ENCODE data around the gene RPL34.
"Not testable (repeated sequence)": the region's sequence is repeated elsewhere in the genome, so short reads cannot be mapped to it uniquely, and the experiment has no call there.

RPL34 gene

GRCh38 chr4:108620101-108620932 is at the start of gene RPL34:
Gene RPL34 (plus strand): TSS chr4:108620576. CDS start chr4:108621960, 1,384 bp downstream.
- peak; percentile 99 to 100 for DNase-seq

GRCh38 chr4:108570993-108571569 is 49.3 kb upstream of the RPL34 start:
- no peak for DNase-seq

GRCh38 chr4:108574402-108574801 is 46.0 kb upstream of the RPL34 start:
- DNase-seq, result no peak

GRCh38 chr4:108581083-108581482 is 39.3 kb upstream of the RPL34 start:
- no peak for DNase-seq

- no peak for DNase-seq
Measured at GRCh38 chr4:108586778-108587177, 33.6 kb upstream of the RPL34 start.

GRCh38 chr4:108588878-108589277 is 31.5 kb upstream of the RPL34 start:
- no peak for DNase-seq

- DNase-seq, result no peak
Measured at GRCh38 chr4:108589961-108590360, 30.4 kb upstream of the RPL34 start.

- DNase-seq, result no peak
Measured at GRCh38 chr4:108590776-108591175, 29.6 kb upstream of the RPL34 start.

- no peak for DNase-seq
Measured at GRCh38 chr4:108592674-108592986, 27.7 kb upstream of the RPL34 start.

- DNase-seq, result not testable (repeated sequence)
Measured at GRCh38 chr4:108594296-108594695, 26.1 kb upstream of the RPL34 start.

- peak; percentile 43 to 71 for DNase-seq
Measured at GRCh38 chr4:108596344-108596743, 24.0 kb upstream of the RPL34 start.

- DNase-seq, result no peak
Measured at GRCh38 chr4:108601106-108601505, 19.3 kb upstream of the RPL34 start.

GRCh38 chr4:108601532-108601931 is 18.8 kb upstream of the RPL34 start:
- no peak for DNase-seq

GRCh38 chr4:108602163-108602562 is 18.2 kb upstream of the RPL34 start:
- no peak for DNase-seq

GRCh38 chr4:108607079-108607815 is 13.1 kb upstream of the RPL34 start:
- DNase-seq, result no peak

GRCh38 chr4:108611365-108611764 is 9.0 kb upstream of the RPL34 start:
- DNase-seq, result no peak

- no peak for DNase-seq
Measured at GRCh38 chr4:108612365-108612764, 8.0 kb upstream of the RPL34 start.

- DNase-seq, result no peak
Measured at GRCh38 chr4:108619372-108620100, 840 bp upstream of the RPL34 start.

GRCh38 chr4:108620933-108621905 is 843 bp downstream of the RPL34 start:
- DNase-seq, result peak in 1 of 2 donors; percentile 17

GRCh38 chr4:108622022-108622421 is 1.6 kb downstream of the RPL34 start:
- DNase-seq, result no peak

- no peak for DNase-seq
Measured at GRCh38 chr4:108622828-108623227, 2.5 kb downstream of the RPL34 start.
